Endothelial cell of umbilical vein (primary cell): ENCODE data around the gene RASAL2. TPM values are rescaled to one million over a fixed set of nuclear protein-coding genes. Genes with fewer than 3 reads are reported as not detected.

Experiments
- BruUV-seq: library from RNA; stranded (reverse); fragments of 400-500 nt; replicated peaks from 2 replicates; lab custom pipeline; 2021; lab: Mats Ljungman, UMichigan
- CTCF ChIA-PET: fragments of 300-600, 350-600 bp; sonication (Branson Sonifier 250); formaldehyde crosslinking; loops from one replicate; lab custom pipeline; 2021; ENCODE audit warnings: antibody characterized with exemption, inconsistent platforms; lab: Charles Lee
- POLR2A ChIA-PET: fragments of 300-600, 350-600 bp; sonication (Branson Sonifier 250); formaldehyde crosslinking; loops from one replicate; lab custom pipeline; 2021; ENCODE audit warnings: antibody characterized with exemption, inconsistent platforms; lab: Charles Lee
- DNase-seq: peaks from one replicate; pipeline ENCODE4 v3.0.0-alpha.2; 2011; ENCODE audit warnings: low read depth, low spot score
- FAIRE-seq: peaks from 2 replicates; lab custom pipeline; 2011; peaks lifted over from hg19 to GRCh38; lab: Jason Lieb, UNC
- H2AFZ ChIP-seq: 2 replicates; pipeline ENCODE4 v1.6.0; 2012; ENCODE audit warnings: low read depth, low read length, control low read depth, inconsistent platforms
- H3K27ac ChIP-seq: 2 replicates; pipeline ENCODE4 v1.5.1; 2011; ENCODE audit warnings: low read depth, mild to moderate bottlenecking, control low read depth, low read length, moderate library complexity; ENCODE audit not compliant: insufficient read depth
- H3K27me3 ChIP-seq, 2 experiments: 2 replicates each; pipeline versions ENCODE4 v1.6.0 to v1.6.1; 2011; ENCODE audit warnings: low read length in 2 of 2, mixed read lengths in 1 of 2; ENCODE audit not compliant: control insufficient read depth in 2 of 2, insufficient read depth in 2 of 2
- H3K36me3 ChIP-seq, 2 experiments: 2 replicates in 1 of 2; 3 replicates in 1 of 2; pipeline ENCODE4 v1.5.1; 2011; ENCODE audit warnings: low read length in 2 of 2, mild to moderate bottlenecking in 1 of 2, moderate library complexity in 1 of 2; ENCODE audit not compliant: control insufficient read depth in 2 of 2, insufficient read depth in 2 of 2; ENCODE audit errors: extremely low read depth in 1 of 2
- H3K4me1 ChIP-seq: 3 replicates; pipeline ENCODE4 v1.5.1; 2011; ENCODE audit warnings: mild to moderate bottlenecking, low read length; ENCODE audit not compliant: control insufficient read depth, insufficient read depth; ENCODE audit errors: extremely low read depth
- H3K4me2 ChIP-seq: 2 replicates; pipeline ENCODE4 v1.6.1; 2011; ENCODE audit warnings: low read length, control low read depth, mixed read lengths; ENCODE audit not compliant: insufficient read depth
- H3K4me3 ChIP-seq, 3 experiments: fragments of 200-600 bp in 1 of 3; sonication (generic), shearing (Covaris generic) in 1 of 3; replicated peaks in 1 of 3; 2 replicates each; pipeline ENCODE4 v1.5.1; 2011 to 2016; ENCODE audit warnings: control low read depth in 3 of 3, low read length in 3 of 3, mild to moderate bottlenecking in 2 of 3, inconsistent platforms in 1 of 3, low read depth in 1 of 3, moderate library complexity in 1 of 3; ENCODE audit not compliant: insufficient read depth in 1 of 3
- H3K79me2 ChIP-seq: 2 replicates; pipeline ENCODE4 v1.6.0; 2012; ENCODE audit warnings: low read length, inconsistent platforms; ENCODE audit not compliant: control insufficient read depth, insufficient read depth
- H3K9ac ChIP-seq: replicated peaks from 2 replicates; pipeline ENCODE3; 2011; ENCODE audit warnings: low read length, control low read depth; ENCODE audit not compliant: insufficient read depth; ENCODE audit errors: extremely low read depth
- H3K9me1 ChIP-seq: replicated peaks from 3 replicates; pipeline ENCODE4 v1.6.0; 2011; ENCODE audit warnings: mild to moderate bottlenecking, low read length; ENCODE audit not compliant: control insufficient read depth, insufficient read depth; ENCODE audit errors: extremely low read depth
- H3K9me3 ChIP-seq: replicated peaks from 2 replicates; pipeline ENCODE4 v1.5.1; 2012; ENCODE audit warnings: low read length, inconsistent platforms; ENCODE audit not compliant: control insufficient read depth, insufficient read depth
- H4K20me1 ChIP-seq: replicated peaks from 2 replicates; pipeline ENCODE3; 2011; ENCODE audit warnings: mild to moderate bottlenecking, low read length; ENCODE audit not compliant: control insufficient read depth, insufficient read depth; ENCODE audit errors: extremely low read depth
- EZH2 ChIP-seq: IDR thresholded peaks from 2 replicates; pipeline ENCODE4 v1.6.1; 2012; ENCODE audit warnings: borderline replicate concordance, low read depth, mild to moderate bottlenecking, moderate library complexity, low read length, inconsistent platforms; ENCODE audit not compliant: severe bottlenecking
- FOS ChIP-seq: IDR thresholded peaks from 2 replicates; pipeline ENCODE4 v1.6.1; 2011; ENCODE audit warnings: mild to moderate bottlenecking, low read length, moderate library complexity, borderline replicate concordance; ENCODE audit not compliant: insufficient read depth
- GATA2 ChIP-seq: IDR thresholded peaks from 2 replicates; pipeline ENCODE4 v1.7.0; 2011; ENCODE audit warnings: low read depth, mild to moderate bottlenecking, moderate library complexity, mixed read lengths, low read length; ENCODE audit not compliant: insufficient read length, insufficient read depth
- JUN ChIP-seq: IDR thresholded peaks from 2 replicates; pipeline ENCODE4 v1.6.1; 2011; ENCODE audit warnings: borderline replicate concordance, low read depth; ENCODE audit not compliant: insufficient read length, insufficient read depth
- MYC ChIP-seq: IDR thresholded peaks from one replicate; pipeline ENCODE4 v1.6.1; 2011; ENCODE audit warnings: mild to moderate bottlenecking, low read depth, low read length
- POLR2A ChIP-seq: IDR thresholded peaks from 2 replicates; pipeline ENCODE4 v1.6.1; 2012; ENCODE audit warnings: low read depth, mild to moderate bottlenecking, control low read depth, low read length
- POLR2AphosphoS5 ChIP-seq: IDR thresholded peaks from 2 replicates; pipeline ENCODE4 v1.6.1; 2012; ENCODE audit warnings: low read depth, mild to moderate bottlenecking, control low read depth, low read length, moderate library complexity; ENCODE audit not compliant: insufficient read depth
- dilution Hi-C: fragments of 300-500 bp; cut with MboI; formaldehyde crosslinking; loops from one replicate; pipeline ENCODE4 v1.15.0; 2019; ENCODE audit warnings: low sequenced_read_pairs; ENCODE audit not compliant: extremely low pct_ligation_motif_present
- intact Hi-C: fragments of 100-400 bp; cut with micrococcal nuclease; formaldehyde crosslinking; loops from one replicate; pipeline ENCODE4 v1.10.0; 2022
- polyA plus RNA-seq, 4 experiments: library from polyadenylated mRNA; depleted of rRNA in 3 of 4; stranded (reverse) in 3 of 4; unstranded in 1 of 4; fragments of >200 nt; gene quantifications; 2 replicates each; pipeline versions ENCODE4 v1.2.1 to v1.2.3, GENCODE V29; 2011 to 2012; ENCODE audit warnings: missing spikeins in 1 of 4
- total RNA-seq: library from RNA; stranded (reverse); gene quantifications from 2 replicates; pipeline ENCODE4 v1.2.3, GENCODE V29; 2021
- TF ChIP-seq, protein P1 (sequence below), 2 donors: IDR thresholded peaks; 1 replicate in 1 of 2; 2 replicates in 1 of 2; pipeline ENCODE4 v1.5.1; 2011; ENCODE audit warnings: low read length in 2 of 2, mild to moderate bottlenecking in 2 of 2, moderate library complexity in 2 of 2, control low read depth in 1 of 2, inconsistent platforms in 1 of 2, low read depth in 1 of 2; ENCODE audit not compliant: insufficient read depth in 1 of 2; ENCODE audit errors: extremely low read depth in 1 of 2
- TF ChIP-seq, protein P2 (sequence below): IDR thresholded peaks from 2 replicates; pipeline ENCODE4 v1.6.1; 2011; ENCODE audit not compliant: insufficient read depth, insufficient read length

The RASAL2 gene
- total and polyA plus RNA-seq, 2 donors (not counting 3 experiments of a cell fraction or from before 2014, with no cell fraction given): 12.5 to 15.5 TPM

DNA sequence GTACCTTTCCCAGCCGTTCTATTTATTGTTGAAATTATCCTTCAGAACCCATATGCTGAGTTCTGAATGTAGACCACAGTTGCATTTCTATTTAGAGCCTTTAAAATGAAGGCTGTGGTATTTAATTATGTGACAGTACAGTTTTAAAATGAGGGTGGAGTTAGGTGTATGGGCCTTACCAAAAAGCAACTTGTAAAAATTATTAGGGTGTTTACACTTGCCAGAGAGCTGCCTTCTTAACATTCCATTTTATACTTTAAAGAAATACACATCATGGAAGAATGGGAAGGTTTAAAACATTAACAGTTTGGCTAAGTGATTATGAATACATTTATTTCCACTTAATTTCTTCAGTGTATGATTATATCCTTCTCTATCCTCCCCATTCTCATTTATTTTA lies 75.7 kb downstream of the RASAL2 start:
- intact Hi-C loops: no loop called here
- Histone ChIP-seq H2AFZ (no peak overlapping the region), H3K9ac (no peak overlapping the region), H3K27ac (no peak overlapping the region), H3K9me3 (no peaks in the 10 kb centered on the region), H3K4me1 (peaks cover 3% of the 10 kb centered on the region), H3K79me2 (peaks cover 1% of the 10 kb centered on the region), H3K27me3 (no peaks in the 10 kb centered on the region), H3K9me1 (no peaks in the 10 kb centered on the region), H3K36me3 (no peaks in the 10 kb centered on the region), H3K4me3 (no peak overlapping the region), H4K20me1 (no peaks in the 10 kb centered on the region), H3K4me2 (no peak overlapping the region)
- CTCF ChIA-PET: no interaction called here
- TF ChIP-seq, protein P1, sequence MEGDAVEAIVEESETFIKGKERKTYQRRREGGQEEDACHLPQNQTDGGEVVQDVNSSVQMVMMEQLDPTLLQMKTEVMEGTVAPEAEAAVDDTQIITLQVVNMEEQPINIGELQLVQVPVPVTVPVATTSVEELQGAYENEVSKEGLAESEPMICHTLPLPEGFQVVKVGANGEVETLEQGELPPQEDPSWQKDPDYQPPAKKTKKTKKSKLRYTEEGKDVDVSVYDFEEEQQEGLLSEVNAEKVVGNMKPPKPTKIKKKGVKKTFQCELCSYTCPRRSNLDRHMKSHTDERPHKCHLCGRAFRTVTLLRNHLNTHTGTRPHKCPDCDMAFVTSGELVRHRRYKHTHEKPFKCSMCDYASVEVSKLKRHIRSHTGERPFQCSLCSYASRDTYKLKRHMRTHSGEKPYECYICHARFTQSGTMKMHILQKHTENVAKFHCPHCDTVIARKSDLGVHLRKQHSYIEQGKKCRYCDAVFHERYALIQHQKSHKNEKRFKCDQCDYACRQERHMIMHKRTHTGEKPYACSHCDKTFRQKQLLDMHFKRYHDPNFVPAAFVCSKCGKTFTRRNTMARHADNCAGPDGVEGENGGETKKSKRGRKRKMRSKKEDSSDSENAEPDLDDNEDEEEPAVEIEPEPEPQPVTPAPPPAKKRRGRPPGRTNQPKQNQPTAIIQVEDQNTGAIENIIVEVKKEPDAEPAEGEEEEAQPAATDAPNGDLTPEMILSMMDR (IDR thresholded peaks at IDR 0.05; ENCODE audit: extremely low read depth in 1 of 2, insufficient read depth in 1 of 2, low read depth in 1 of 2, low read length in 2 of 2): no peak
- TF ChIP-seq MYC: no peak
- no peak for TF ChIP-seq JUN
- TF ChIP-seq, protein P2, sequence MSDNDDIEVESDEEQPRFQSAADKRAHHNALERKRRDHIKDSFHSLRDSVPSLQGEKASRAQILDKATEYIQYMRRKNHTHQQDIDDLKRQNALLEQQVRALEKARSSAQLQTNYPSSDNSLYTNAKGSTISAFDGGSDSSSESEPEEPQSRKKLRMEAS: no peak
- TF ChIP-seq EZH2: no peak
- DNase-seq (no peak), FAIRE-seq (no peak)
- dilution Hi-C loops: no loop called here
- no TSS peak for BruUV-seq
- POLR2A ChIA-PET: no interaction called here

DNA sequence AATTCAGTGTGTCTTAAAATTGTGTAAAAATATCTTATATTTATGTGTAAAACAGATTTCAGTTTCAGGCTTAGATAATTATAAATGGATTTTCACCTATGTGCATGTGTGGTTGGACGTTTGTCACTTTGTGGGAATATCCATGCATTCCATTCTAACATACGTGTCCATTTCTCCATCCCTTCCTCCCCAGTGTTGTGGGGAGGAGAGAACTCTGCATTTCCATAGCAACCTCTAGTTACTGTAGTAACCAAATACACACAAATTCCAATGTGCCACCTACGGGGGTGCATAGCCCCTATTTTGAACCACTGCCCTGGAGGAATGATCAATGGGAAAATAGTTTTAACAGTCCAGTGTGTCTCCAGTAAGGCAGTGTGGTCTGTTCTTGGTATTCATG lies 79.0 kb downstream of the RASAL2 start:
- Histone ChIP-seq H3K36me3 (no peaks in the 10 kb centered on the region), H4K20me1 (no peaks in the 10 kb centered on the region), H3K79me2 (peaks cover 2% of the 10 kb centered on the region), H3K27ac (no peak overlapping the region), H3K4me1 (peaks cover 4% of the 10 kb centered on the region), H3K4me2 (no peak overlapping the region), H3K9me1 (no peaks in the 10 kb centered on the region), H3K9ac (no peak overlapping the region), H3K9me3 (no peaks in the 10 kb centered on the region), H2AFZ (no peak overlapping the region), H3K27me3 (no peaks in the 10 kb centered on the region), H3K4me3 (no peak overlapping the region)
- TF ChIP-seq, protein P1 (IDR thresholded peaks at IDR 0.05; ENCODE audit: extremely low read depth in 1 of 2, insufficient read depth in 1 of 2, low read depth in 1 of 2, low read length in 2 of 2): no peak
- TF ChIP-seq POLR2A (no peak), GATA2 (no peak), FOS (no peak), POLR2AphosphoS5 (no peak), MYC (no peak), JUN (no peak), EZH2 (no peak)
- TF ChIP-seq, protein P2: no peak
- ChIA-PET POLR2A (no interaction called here), CTCF (no interaction called here)
- BruUV-seq: no TSS peak
- intact Hi-C loops: no loop called here
- no peak for FAIRE-seq
- dilution Hi-C loops: no loop called here
- no peak for DNase-seq
